GM19455 (cell line): ENCODE results near the gene STX7.

ENCODE experiments used
- ATAC-seq: cut with Tn5 transposase; IDR thresholded peaks from one replicate; pipeline ENCODE4 v1.9.1; 2021; ENCODE audit not compliant: unreplicated experiment

Gene STX7

DNA sequence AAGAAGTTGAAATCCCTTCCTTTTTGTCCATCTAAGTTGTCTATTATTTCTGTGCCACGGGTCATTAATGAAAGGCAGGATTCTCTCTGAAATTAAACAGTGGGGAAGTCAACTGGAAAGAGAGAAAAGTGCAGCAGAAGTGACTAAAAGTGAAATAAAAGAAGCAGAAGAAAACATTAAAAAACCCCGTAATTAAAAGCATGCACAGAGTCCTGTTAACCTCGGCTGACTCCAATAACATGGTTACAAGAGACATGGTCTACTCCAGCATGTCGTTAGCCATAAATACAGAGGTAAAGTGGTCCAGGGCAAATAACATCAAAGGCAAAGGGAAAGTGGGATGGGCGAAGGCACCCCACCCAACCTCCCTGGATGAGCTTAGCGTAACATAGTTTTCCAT, 98.6 kb downstream of the STX7 start:
- no peak for ATAC-seq

DNA sequence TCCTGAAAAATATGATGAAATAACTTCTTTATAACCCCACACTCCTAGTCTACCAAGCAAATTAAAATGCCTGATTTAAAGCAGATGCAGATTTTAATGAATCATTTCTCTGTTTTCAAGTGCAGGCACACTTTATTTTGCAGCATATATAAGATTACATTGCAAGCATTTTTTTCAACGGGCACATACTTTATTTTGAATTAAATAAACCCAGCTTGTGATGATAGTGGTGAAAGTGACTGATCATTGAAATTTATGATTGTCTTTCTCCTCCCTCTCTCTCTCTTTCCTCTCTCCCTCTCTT, 99.5 kb downstream of the STX7 start:
- ATAC-seq = no peak

DNA sequence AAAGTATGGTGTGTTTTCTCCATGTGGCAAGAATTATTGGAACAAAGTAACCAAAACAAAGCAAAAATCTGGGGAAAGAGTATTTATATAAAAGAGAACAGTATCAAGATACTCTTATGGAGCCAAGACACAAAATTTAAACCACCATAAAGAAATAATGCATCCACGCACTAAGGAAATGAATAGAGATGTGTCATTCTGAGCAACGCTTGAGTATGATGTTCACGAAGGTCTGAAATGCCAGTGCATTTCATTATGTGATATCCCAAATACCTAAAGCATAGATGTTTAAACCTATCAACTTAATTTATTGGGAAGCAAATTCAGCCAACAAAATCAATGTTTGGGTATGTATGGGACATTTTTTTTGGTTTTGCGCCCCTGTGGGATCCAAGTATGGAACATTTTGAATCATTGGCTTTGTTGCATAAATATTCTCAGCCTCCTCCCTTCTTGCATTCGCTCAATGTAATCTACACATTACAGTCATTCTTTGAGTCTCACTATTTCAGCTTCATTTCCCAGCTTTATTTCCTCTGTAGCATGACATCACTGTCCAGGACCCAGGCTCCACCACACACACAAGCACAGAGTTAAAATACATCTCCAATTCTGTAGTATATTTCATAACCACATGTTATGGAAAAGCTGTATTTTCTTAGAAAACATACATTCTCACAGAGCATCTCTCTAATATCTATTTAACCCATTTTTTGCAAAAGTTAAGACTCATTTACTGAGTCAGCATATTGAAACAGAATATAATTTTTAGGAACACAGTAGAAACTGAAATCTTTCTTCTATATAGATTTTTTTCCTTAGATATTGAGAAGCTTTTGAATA, 100.0 kb downstream of the STX7 start:
- no peak for ATAC-seq

DNA sequence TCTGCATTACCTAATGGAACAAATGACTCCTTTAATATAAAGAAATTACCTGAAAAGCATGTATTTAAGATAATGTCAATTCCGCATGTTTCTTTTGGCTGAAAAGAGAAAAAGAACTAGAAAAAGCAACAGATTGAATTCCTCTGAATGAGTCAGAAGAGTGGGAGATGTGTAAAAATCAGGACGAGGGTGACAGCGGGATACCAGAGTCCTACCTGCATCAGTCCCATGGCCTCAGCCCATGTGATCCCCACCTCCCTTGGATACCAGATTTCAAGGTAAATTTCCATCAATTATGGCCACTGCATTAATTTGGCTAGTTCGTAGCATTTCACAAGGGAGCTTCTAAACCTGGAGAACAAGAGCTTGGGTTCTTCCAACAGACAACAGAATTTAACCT, 101.6 kb downstream of the STX7 start:
- no peak for ATAC-seq

DNA sequence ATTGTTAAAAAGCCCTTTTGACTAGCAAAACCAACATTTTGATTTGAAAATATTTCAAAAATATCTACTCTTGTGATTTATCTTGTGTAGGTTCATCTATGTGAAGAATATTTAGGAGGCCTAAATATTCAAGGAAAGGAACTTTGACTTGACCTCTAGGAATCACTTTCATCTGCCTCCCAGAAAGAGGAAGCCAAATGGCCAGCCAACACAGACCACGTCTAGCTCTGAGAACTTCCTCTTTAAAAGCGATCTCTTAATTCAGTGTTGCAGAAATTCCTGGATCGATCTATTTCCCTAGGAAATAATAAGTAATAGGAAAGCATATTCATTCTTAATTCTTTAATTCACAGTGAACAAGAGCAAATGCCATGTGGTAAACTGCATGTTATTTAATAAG, 102.1 kb downstream of the STX7 start:
- ATAC-seq = no peak

DNA sequence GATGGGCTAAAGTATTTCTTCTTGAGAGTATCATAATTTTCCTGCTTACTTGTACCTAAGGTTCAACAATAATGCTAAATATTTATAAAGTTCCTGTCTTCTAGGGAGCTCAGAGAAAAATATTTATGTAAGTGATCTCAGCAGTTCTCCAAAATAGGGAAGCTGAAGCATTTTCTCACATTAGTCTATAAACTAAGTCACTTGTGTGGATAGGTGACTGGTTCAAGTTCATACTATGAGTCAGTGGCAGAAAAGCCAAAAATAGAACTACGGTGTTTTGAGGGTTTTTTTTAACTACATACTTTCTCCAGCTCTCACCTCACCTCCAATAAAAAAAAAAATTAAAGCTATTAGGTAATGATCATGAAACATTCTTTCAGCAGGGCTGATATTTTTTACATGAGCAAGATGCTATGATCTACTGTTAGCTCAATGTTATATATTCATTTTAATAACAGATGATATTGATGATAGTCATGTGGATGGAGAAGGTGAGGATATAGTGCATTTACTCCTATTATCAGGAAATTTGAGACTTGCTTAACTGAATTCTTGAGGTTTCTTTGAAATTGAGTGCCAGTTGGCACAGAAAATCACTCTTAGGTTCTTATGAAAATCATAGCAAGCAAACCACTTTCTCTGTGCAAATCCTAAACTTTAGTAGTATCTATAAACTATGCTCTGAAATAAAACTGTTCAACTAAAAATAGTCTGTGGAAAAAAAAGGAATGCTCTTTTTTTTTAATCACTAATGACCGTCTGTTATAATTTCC, 107.6 kb downstream of the STX7 start:
- peak; percentile 56 for ATAC-seq

DNA sequence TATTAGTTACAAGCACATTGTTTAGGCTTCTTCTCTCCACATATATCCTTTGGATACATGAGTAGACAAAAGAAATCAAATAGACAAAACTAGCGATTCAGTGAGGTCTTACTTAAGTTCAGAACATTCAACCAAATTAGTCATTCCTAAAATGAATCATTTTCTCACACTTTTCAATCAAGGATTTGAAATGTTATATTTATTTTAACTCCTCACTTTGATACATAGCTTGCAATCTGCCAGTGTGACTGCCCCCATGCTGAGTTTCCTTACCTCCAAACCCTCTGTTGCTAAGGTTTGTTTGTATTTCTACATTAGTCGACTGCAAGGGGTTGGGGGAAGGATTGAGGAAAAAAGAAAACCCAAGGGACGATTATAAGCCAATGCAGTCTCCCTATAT, 108.2 kb downstream of the STX7 start:
- ATAC-seq = peak; percentile 10

DNA sequence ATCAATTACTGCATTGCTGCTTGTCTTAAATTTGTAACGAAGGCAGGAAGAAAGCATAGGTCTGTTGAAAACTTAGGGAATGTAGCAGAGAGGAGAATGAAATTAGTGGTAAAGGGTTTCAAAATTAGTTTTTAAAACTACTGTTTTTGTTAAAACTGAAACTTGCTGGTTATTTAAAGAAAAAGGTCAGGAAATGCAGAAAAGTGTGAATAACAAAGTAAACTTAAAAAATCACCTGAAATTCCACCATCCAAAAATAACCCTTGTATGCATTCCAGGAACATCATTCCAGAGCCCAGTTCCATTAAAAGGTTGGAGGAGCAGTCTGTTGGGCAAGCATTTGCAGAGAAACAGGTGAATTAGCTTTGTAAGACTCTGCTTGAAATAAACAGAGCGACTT, 108.6 kb downstream of the STX7 start:
- ATAC-seq = no peak

DNA sequence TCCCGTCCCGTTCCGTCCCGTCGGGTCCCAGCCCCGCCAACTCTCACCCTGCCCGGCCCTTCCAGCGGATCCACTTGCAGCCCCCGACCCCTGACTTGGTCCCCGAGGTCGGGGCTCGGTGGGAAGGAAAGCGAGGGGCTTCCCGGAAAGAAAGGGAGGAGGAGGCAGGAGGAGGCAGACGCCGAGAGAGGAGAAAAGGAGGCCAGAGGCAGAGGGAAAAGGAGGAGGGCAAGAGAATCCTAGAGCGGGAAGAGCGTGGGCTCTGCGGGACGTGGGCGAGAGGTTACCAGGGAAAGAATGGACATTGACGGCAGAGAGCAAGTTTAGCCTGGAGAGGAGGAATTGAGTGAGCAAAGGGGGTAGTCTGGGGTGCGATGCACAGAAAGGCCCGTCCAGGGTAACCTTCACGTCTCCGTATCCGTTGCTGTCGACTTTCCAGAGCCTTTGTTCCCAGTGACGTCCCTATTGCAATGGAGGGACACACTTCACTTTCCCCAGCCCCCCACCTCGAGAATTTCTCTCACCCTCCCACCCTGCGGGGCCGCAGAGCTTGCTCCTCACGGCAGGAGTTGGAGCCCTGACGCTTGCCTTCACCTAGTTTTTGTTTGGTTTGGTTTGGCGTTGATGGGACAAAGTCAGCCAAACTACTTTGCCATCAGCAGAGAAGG, 111.2 kb downstream of the STX7 start:
- no peak for ATAC-seq

DNA sequence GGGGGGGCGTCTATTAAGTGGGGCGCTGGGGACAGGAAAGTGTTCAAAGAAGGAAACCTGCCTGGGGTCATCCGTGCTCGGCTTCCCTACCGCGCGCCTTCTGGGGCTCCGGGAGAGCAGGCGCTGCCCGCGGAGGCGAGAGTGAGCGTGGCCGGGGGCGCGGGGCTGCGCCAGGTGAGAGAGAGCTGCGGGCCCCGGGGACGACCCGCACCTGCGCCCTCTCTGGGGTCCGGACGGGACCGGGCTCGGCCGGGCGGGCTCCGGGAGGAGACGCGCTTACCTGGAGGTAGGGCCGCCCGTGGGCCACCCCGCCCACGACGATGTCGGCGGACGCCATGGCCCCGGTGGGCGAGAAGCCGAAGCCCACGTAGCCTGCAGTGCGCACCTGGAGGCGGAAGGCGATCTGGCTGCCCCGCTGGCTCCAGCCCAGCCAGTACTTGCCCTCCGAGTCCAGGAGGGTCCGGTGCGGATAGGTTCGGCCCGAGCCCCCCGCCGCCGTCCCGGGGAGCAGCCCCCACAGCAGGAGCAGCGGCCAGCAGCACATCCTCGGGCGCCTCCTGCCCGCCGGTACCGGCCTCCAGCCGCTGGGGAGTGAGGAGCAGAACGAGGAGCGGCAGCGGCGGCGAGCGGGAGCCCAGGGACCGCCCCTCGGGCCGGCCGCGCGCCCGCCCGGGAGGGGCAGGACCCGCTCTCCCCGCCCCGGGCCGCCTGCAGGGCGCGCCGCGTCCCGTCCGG, 111.9 kb downstream of the STX7 start, which contains the start of gene MOXD1:
Gene MOXD1 (minus strand): TSS at position 593 of the 735 bp plus-strand sequence. CDS start 49 bp downstream, at position 544.
- ATAC-seq = peak; percentile 58

DNA sequence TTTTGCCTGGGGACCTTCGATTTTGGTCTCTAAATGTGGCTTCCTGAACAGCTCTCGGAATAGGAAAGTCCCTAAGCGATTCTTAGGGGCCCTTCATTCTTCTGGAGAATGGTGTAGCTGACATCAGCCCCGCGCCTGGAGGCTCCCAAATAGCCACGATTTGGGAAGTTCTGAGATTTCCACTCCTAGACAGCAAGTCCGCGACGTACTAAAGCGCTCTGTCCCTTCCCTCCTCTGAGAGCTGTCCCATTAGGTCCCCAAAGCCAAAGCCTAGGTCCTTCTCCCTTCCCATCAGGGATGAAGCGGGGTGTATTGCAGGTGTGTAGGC, 112.4 kb downstream of the STX7 start:
- ATAC-seq = no peak

DNA sequence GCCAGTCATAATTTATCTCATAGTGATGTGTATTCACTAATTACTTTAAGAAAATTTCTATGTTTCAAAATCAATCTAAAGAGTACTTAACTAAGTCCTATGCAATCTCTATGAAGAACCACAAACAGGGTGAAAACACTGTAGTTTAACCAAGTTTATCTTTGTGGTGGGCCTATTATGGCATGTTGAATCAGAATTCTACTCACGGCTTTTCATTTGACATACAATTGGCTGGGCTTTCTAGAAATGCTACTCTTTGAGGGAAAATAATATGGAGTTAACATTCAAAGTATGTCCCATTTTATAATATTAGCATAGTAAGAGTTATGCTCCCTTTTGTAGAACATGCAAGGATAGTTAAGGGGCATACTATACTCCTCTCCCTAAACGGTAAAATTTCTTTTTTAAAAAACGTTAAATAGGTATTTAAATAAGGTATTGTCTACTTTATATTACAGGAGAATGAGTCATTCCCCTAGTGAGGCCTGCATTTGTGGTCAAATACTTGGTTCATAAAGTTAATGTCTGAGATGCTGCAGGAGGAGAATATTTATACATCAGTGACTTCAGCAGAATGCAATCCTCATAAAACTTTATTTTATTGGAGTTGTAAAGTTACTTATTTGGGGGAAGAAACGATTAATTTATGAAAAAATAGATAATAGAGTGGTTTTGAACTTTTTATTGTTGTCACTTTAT, 113.4 kb downstream of the STX7 start:
- no peak for ATAC-seq
